ENCODE data around the gene MATCAP1.

Gene MATCAP1

DNA sequence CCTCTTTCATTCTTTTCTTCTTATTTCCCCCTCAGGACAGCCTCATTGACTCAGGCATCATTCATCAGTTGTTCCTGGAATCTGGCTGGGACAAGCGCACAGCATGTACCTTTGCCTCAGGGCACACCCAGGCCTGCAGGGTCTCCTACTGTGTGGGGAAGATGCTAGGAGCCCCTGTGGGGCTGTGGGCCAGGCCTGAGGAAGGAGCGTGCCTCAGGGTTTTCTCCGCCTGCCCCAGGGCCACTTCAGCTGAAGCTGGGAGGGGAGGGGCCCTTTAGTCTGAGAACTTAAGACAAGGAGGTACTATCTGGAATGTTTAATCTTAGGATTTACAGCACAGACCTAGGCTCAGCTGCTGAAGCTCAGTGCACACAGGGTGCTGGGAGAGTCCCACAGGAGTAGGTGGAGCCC is 23.1 kb upstream of the MATCAP1 start:
- Histone ChIP-seq H3K9me3 (ENCODE audit: insufficient read depth, low read length, severe bottlenecking) (no peaks in the 10 kb centered on the region), H4K20me1 (ENCODE audit: insufficient read depth, low read length) (peaks cover 13% of the 10 kb centered on the region), H3K4me2 (ENCODE audit: insufficient read depth, low read length) (no peak overlapping the region), H3K27me3 (ENCODE audit: insufficient read depth, low read length, poor library complexity) (no peaks in the 10 kb centered on the region), H3K79me2 (ENCODE audit: insufficient read depth, low read length) (no peaks in the 10 kb centered on the region), H3K27ac (ENCODE audit: low read length) (no peak overlapping the region), H3K9ac (ENCODE audit: low read depth, low read length) (no peak overlapping the region), H2AFZ (ENCODE audit: low read depth, low read length) (no peak overlapping the region), H3K36me3 (ENCODE audit: insufficient read depth, low read length) (peaks cover 31% of the 10 kb centered on the region), H3K4me1 (ENCODE audit: insufficient read depth, low read length) (no peaks in the 10 kb centered on the region), H3K4me3 (ENCODE audit: low read depth in 1 of 2, low read length in 2 of 2) (no peak overlapping the region)
- DNase-seq (no peak), ATAC-seq (ENCODE audit: insufficient read depth, low read depth) (0 out of 3 replicates have a peak, but pooled peaks have one; percentile 6)
- TF ChIP-seq EZH2 (IDR thresholded peaks at IDR 0.05; ENCODE audit: borderline replicate concordance, low read depth, low read length, severe bottlenecking), result no peak
- TF ChIP-seq, protein P1, sequence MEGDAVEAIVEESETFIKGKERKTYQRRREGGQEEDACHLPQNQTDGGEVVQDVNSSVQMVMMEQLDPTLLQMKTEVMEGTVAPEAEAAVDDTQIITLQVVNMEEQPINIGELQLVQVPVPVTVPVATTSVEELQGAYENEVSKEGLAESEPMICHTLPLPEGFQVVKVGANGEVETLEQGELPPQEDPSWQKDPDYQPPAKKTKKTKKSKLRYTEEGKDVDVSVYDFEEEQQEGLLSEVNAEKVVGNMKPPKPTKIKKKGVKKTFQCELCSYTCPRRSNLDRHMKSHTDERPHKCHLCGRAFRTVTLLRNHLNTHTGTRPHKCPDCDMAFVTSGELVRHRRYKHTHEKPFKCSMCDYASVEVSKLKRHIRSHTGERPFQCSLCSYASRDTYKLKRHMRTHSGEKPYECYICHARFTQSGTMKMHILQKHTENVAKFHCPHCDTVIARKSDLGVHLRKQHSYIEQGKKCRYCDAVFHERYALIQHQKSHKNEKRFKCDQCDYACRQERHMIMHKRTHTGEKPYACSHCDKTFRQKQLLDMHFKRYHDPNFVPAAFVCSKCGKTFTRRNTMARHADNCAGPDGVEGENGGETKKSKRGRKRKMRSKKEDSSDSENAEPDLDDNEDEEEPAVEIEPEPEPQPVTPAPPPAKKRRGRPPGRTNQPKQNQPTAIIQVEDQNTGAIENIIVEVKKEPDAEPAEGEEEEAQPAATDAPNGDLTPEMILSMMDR (IDR thresholded peaks at IDR 0.05; ENCODE audit: borderline replicate concordance, extremely low read depth, low read length, poor library complexity, severe bottlenecking), result no peak

DNA sequence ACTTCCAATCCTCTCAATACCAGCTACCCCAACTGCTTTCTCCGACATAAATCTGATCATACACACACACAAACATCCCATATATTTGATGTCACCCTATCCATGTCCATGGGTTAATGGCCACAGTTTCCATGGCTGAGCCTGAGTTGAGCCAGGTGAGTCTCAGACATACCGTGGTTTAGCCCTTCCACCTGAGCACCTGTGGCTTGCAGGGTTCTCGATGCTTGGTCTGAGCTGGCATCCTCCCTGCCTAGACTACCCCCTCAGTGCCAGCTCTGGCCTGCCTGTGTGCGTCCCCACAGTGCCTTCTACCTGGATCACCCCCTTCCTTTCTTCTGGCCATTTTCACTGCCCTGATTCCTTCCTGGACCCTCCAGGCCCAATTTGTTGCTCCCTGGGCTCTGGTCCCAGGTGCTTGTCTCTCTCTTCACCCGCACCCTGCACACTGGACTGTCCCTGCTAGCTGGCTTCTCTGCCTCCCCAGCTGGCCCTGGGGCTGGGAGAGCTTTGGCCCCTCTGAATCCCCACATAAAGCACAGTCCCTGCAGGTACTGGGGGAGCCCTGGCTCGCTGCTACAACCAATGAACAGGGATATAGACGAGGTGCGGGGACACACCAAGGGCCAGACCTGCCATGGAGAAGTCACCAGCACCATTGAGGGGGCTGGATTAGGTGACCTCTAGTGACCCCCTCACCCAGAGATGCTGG is 22.5 kb upstream of the MATCAP1 start:
- Histone ChIP-seq H2AFZ (ENCODE audit: low read depth, low read length) (no peak overlapping the region), H3K36me3 (ENCODE audit: insufficient read depth, low read length) (peaks cover 37% of the 10 kb centered on the region), H3K79me2 (ENCODE audit: insufficient read depth, low read length) (no peaks in the 10 kb centered on the region), H3K9ac (ENCODE audit: low read depth, low read length) (no peak overlapping the region), H3K4me1 (ENCODE audit: insufficient read depth, low read length) (no peaks in the 10 kb centered on the region), H3K27ac (ENCODE audit: low read length) (no peak overlapping the region), H3K9me3 (ENCODE audit: insufficient read depth, low read length, severe bottlenecking) (no peaks in the 10 kb centered on the region), H3K27me3 (ENCODE audit: insufficient read depth, low read length, poor library complexity) (no peaks in the 10 kb centered on the region), H4K20me1 (ENCODE audit: insufficient read depth, low read length) (peaks cover 13% of the 10 kb centered on the region), H3K4me3 (ENCODE audit: low read depth in 1 of 2, low read length in 2 of 2) (no peak overlapping the region), H3K4me2 (ENCODE audit: insufficient read depth, low read length) (no peak overlapping the region)
- TF ChIP-seq EZH2 (IDR thresholded peaks at IDR 0.05; ENCODE audit: borderline replicate concordance, low read depth, low read length, severe bottlenecking), result no peak
- TF ChIP-seq, protein P1 (IDR thresholded peaks at IDR 0.05; ENCODE audit: borderline replicate concordance, extremely low read depth, low read length, poor library complexity, severe bottlenecking), result no peak
- ATAC-seq (ENCODE audit: insufficient read depth, low read depth) (no peak), DNase-seq (no peak)

DNA sequence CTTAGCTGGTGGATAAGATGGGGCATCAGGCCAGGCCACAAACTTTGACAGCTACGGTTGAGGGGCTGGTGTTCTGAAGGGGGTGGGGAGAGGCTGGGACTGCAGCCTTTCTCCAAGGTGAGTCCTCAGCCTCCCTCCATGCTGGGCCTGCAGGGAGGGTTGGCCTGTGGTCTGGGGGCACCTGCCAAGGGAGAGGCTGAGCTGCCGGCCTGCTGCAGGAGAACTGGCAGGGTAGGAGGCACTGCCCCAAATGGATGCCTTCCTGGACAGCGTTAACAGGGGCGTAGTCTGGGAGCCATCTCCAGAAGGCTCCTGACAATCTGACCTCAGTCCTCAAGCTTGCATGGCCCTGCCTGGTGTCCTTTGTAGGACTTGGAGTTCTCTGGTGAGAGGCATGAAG is 20.3 kb upstream of the MATCAP1 start:
- no peak overlapping the region for H3K9ac ChIP-seq (ENCODE audit: low read depth, low read length)
- DNase-seq, result no peak

More for the DNA sequence above, 20.3 kb upstream of the MATCAP1 start:
- no peaks in the 10 kb centered on the region for H3K4me1 ChIP-seq (ENCODE audit: insufficient read depth, low read length)
- no peak overlapping the region for H3K4me2 ChIP-seq (ENCODE audit: insufficient read depth, low read length)
- H3K79me2 ChIP-seq (ENCODE audit: insufficient read depth, low read length), result no peaks in the 10 kb centered on the region
- no peak for TF ChIP-seq EZH2 (IDR thresholded peaks at IDR 0.05; ENCODE audit: borderline replicate concordance, low read depth, low read length, severe bottlenecking)
- TF ChIP-seq, protein P1 (IDR thresholded peaks at IDR 0.05; ENCODE audit: borderline replicate concordance, extremely low read depth, low read length, poor library complexity, severe bottlenecking), result no peak
- no peaks in the 10 kb centered on the region for H3K9me3 ChIP-seq (ENCODE audit: insufficient read depth, low read length, severe bottlenecking)
- no peak overlapping the region for H3K27ac ChIP-seq (ENCODE audit: low read length)
- H4K20me1 ChIP-seq (ENCODE audit: insufficient read depth, low read length), result peaks cover 16% of the 10 kb centered on the region
- no peak overlapping the region for H3K4me3 ChIP-seq (ENCODE audit: low read depth in 1 of 2, low read length in 2 of 2)
- no peak for ATAC-seq (ENCODE audit: insufficient read depth, low read depth)
- peaks cover 53% of the 10 kb centered on the region for H3K36me3 ChIP-seq (ENCODE audit: insufficient read depth, low read length)
- no peak overlapping the region for H2AFZ ChIP-seq (ENCODE audit: low read depth, low read length)
- no peaks in the 10 kb centered on the region for H3K27me3 ChIP-seq (ENCODE audit: insufficient read depth, low read length, poor library complexity)
